H1 (cell line): ENCODE results near the gene IL1RAPL1. TPM values are rescaled to one million over a fixed set of nuclear protein-coding genes. Genes with fewer than 3 reads are reported as not detected.

ENCODE experiments used
- ATF2 ChIP-seq: IDR thresholded peaks from 2 replicates; pipeline ENCODE4 v1.6.1; 2012; ENCODE audit warnings: low read length, inconsistent platforms
- BRCA1 ChIP-seq: IDR thresholded peaks from 2 replicates; pipeline ENCODE4 v1.6.1; 2012; ENCODE audit warnings: low read depth, low read length, improper control_type of control experiment
- JUND ChIP-seq: IDR thresholded peaks from 2 replicates; pipeline ENCODE4 v1.6.1; 2011; ENCODE audit warnings: mild to moderate bottlenecking, improper control_type of control experiment, low read length
- polyA plus RNA-seq, 7 experiments: library from polyadenylated mRNA; depleted of rRNA in 3 of 7; stranded (reverse) in 5 of 7; unstranded in 2 of 7; fragments of >200 nt in 5 of 7; fragments of 200-250 nt in 2 of 7; gene quantifications; 1 replicate in 5 of 7; 2 replicates in 1 of 7; 4 replicates in 1 of 7; pipeline versions ENCODE4 v1.2.1 to v1.2.3, GENCODE V29; 2011 to 2013; ENCODE audit warnings: missing spikeins in 2 of 7, mixed read lengths in 2 of 7
- total RNA-seq: library from RNA; stranded (reverse); fragmentation: NEBNext Ultra II Directional; extraction: Animal tissue kit (Norgen Biotek cat#: 25700); gene quantifications from 2 replicates; pipeline ENCODE4 v1.2.1, GENCODE V29; 2021

The IL1RAPL1 gene
- total and polyA plus RNA-seq, 2 of the 8 experiments (the other 6 are each of a cell fraction or from before 2014, with no cell fraction given) = 0.11 to 0.35 TPM

DNA sequence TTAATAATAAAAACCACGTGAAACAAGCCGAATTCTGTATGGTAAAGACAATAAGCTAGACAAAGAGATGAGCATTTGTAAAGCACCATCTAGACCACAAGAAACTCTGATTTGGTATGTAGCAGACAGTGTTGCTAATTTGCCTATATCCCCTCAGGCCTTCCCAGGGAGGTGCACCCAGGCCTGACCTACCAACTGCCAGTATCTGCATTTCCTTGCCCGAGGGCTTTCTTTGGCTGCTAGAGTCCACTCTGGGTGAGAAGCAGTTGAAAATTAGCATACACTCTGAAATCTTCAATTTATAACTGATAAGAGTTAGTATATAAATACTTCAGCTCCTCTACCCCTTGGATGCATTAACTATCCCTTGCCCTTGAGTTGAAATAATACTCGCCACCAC, 37.4 kb upstream of the IL1RAPL1 start (continued):
- no peak for TF ChIP-seq ATF2
- no peak for TF ChIP-seq JUND
- no peak for TF ChIP-seq BRCA1
- TF ChIP-seq, all 59 proteins: peak for 0
